NCI-H524 (cell line): Measurements from ENCODE around the gene FNBP1.

Source experiments
- DNase-seq, 2 experiments: peaks; one replicate each; lab custom pipeline; 2025; lab: John Stamatoyannopoulos, UW

FNBP1 gene

GRCh38 chr9:129889941-129890717, 152.9 kb downstream of the FNBP1 start:
- DNase-seq, result no peak

GRCh38 chr9:129889122-129889940, 153.7 kb downstream of the FNBP1 start:
- DNase-seq, result no peak

DNA sequence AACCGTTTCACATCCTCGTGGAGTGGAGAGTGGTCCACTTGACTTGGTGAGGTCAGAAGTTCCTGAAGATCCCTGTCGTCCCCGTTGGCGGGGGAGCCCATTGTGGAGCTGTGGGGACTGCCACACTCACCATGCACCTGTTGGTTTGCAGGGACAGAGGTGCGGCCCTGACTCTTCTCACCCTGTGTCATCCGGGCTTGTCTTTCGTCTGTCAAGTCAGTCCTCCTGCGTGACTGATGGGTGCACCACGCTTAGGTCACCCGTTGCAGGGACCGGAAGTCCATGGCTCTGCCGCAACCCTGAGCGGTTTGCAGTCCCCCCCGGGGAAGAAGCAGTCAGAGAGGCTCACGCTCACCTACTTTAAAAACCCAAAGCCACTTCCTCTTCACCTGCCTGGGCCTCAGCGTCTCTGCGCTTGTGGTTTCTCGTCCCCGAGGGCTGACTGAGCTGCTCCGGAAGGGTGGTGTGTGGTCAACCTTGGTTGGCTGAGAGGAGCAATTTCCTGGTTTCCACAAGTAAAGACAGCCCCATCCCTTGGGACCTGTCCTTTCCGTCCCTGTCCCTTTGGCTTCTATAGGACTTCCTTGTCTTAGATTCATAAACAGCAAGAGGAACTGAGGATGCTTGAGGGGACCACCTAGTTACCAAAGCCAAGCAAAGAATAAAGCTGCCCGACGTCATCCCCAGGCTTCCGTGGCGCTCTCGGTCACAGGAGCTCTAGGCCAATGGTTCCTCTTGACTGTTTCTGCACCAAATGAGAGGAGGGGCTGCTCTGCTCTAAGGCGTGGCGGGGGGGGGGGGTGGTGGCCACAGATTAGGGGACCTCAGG, 154.5 kb downstream of the FNBP1 start:
- no peak for DNase-seq

GRCh38 chr9:129887334-129888292, 155.4 kb downstream of the FNBP1 start:
- no peak for DNase-seq

GRCh38 chr9:129886226-129887174, 156.5 kb downstream of the FNBP1 start:
- no peak for DNase-seq

- DNase-seq, result peak; percentile 40 to 79
Measured at GRCh38 chr9:129885670-129886106, 157.3 kb downstream of the FNBP1 start.

DNA sequence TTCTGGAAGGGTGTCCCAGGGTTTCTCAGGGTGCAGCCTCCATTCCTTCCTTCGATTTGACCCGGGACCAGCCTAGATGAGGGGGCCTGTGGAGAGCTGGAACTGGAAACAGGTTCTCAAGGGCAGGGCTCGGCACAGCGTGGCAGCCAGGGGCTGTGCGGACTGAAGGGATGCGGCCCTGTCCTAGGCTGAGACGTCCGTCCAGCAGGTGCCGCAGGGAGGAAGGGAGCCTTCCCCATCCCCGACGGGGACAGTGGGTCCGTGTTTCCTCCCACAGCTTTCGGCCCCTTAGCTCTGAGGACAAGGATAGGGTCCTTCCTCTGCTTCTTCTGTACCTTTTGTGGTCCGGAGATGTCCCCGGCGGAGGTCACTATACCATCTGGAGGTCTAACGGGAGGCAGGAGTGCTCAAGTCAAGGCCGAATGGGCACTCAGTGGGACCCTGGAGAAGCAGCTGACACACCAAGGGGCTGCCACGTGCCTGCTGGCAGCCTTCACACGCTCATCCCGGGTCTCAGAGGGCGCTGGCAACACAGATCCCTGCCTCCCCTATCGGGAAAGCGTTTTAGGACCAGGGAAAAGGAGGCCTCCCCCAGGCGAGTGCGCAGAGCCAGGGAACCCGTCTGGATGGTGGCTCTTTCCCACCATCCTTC, 157.8 kb downstream of the FNBP1 start:
- DNase-seq, result peak in 1 of 2 experiments; percentile 37

DNA sequence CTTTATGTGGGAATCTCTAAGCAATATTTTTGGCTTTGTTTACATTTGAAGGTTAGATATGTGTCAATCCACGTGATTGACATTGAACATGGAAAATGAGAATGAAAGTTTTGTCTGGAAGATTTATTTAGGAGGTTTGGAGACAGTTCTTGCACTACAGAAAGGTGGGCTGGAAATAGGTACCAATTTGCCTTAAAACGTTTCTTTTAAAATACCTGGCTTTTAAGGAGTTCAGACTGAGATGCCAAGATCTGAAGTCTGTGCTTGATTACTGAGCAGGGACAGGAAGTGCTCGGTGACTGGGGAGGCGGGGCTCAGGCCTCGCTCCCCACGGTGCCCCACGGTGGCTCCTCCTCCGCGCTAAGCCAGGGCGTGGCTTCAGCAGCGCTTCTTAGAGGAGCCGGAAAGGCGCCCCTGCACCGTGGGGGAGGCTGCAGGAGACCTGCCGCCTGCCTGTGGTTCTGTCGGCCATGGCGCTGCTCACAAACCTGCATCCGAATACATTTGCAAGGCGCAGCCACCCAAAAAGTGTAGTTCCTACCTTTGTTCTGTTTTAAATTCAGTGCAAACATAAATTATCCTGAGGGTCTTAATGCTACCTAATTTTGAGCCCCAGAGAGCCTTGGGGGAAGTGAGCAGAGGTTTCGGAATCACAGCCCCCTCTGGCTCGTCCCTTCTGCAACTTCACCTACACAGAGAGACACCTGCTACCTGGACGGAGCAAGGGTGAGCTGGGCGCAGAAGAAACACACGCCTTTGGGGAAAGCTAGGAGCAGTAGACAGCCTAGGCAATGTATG, 158.6 kb downstream of the FNBP1 start:
- peak; percentile 77 to 90 for DNase-seq

- DNase-seq, result no peak
Measured at GRCh38 chr9:129881547-129882324, 161.3 kb downstream of the FNBP1 start.

DNA sequence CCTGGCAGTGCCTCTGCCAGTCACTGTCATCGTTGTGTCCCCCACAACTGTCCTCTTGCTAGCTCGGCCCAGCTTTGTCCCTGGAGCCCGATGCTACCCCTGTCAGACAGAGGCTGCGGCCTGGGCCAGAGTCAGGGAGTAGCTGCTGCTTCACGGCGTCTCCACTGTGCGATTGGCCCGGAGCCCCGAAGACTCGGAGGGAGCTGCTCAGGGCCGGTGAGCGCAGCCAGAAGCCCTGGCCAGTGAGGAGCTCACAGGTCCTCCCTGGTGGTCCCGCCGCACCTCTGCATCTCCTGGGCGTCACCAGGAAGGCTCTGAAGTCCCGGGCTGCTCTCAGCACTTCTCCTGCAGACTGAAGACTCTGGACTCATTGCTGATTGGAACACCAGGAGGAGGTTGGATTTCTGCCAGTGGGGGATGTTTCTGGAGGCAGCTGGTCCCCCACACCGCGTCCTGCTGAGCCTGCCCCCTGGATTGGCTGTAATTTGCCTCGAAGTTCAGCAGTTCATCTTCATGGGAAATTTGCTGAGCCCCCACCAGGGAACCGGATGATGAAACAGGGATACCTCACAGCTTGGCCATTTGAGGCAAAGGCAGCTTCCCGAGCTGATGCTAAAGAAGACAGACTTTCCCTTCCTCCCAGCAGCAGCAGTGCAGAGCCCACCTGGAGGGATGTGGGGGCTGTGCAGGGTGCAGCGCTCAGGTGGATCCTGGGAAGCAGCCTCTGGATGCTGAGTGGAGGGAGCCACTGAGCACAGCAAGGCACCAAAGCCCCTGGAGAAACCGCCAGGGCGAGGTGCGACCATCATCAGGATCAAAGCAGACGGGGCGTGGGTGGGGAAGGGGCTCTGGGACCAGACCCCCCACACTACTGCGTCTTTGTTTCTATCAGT, 162.1 kb downstream of the FNBP1 start:
- peak in 1 of 2 experiments; percentile 21 for DNase-seq

- DNase-seq, result no peak
Measured at GRCh38 chr9:129879991-129880653, 162.9 kb downstream of the FNBP1 start.

- DNase-seq, result no peak
Measured at GRCh38 chr9:129879103-129879699, 163.8 kb downstream of the FNBP1 start.

DNA sequence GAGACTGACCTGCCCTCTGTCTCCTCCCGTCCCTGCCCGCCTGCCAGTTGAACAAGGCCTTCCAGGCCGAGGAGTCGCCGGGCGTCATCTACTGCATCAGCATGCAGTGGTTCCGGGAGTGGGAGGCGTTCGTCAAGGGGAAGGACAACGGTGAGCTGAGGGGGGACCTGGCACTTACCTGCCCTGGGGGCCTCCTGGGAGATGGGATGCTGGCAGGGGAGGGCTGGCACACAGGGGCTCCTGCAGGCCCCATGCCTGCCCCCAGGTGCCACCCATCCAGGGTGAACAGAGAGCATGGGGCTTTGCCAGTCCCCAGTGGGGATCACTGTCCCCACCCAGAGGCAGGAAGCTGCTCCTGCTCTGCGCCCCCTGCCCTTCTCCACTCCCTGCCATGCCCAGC, 164.7 kb downstream of the FNBP1 start:
- no peak for DNase-seq

GRCh38 chr9:129876815-129877214, 166.2 kb downstream of the FNBP1 start:
- no peak for DNase-seq

GRCh38 chr9:129875687-129876395, 167.1 kb downstream of the FNBP1 start:
- DNase-seq, result peak; percentile 99 to 100
